ENCODE data around the gene TFAP2B. TPM values are rescaled to one million over a fixed set of nuclear protein-coding genes. Genes with fewer than 3 reads are reported as not detected.

The TFAP2B gene
- total RNA-seq, 1 experiment from 2014 or later, result not detected

GRCh38 chr6:50826803-50827202, 8.1 kb downstream of the TFAP2B start:
- no peak overlapping the region for H3K27ac ChIP-seq (ENCODE audit: insufficient read length, low read depth, low read length)
- TF ChIP-seq CTCF (conservative IDR thresholded peaks at IDR 0.05), result no peak
- Mint-ChIP-seq H3K4me1 (peaks cover 42 to 71% of the 10 kb centered on the region in 2 experiments), H3K4me3 (peak overlapping the region in 1 of 2 experiments; percentile 33; a peak in 1 of 5 replicates), H3K36me3 (ENCODE audit: insufficient read depth in 1 of 3, low read depth in 3 of 3) (no peaks in the 10 kb centered on the region; a peak in 1 of 7 replicates), H3K27me3 (ENCODE audit: low read depth) (peaks cover 100% of the 10 kb centered on the region), H3K9me3 (peaks cover 0 to 12% of the 10 kb centered on the region in 2 experiments; a peak in 2 of 5 replicates), H3K27ac (no peak overlapping the region)
- H3K79me1 ChIP-seq (ENCODE audit: insufficient read depth, low read depth, low read length, poor library complexity, severe bottlenecking), result no peaks in the 10 kb centered on the region
- no peak overlapping the region for H3T11ph ChIP-seq (ENCODE audit: low read length)
- DNase-seq, result no peak
- H2BK12ac ChIP-seq (ENCODE audit: insufficient read length, low read depth, low read length), result no peak overlapping the region
- no peak overlapping the region for H2AK5ac ChIP-seq (ENCODE audit: insufficient read length, low read length)
- H3K4me2 ChIP-seq (ENCODE audit: insufficient read depth, insufficient read length, low read length), result no peak overlapping the region
- H2AFZ ChIP-seq (ENCODE audit: low read length), result no peak overlapping the region
- H3K27me3 ChIP-seq (ENCODE audit: insufficient read depth, low read length), result peaks cover 86% of the 10 kb centered on the region
- H3K79me2 ChIP-seq (ENCODE audit: insufficient read depth, low read length), result no peaks in the 10 kb centered on the region
- no peak overlapping the region for H4K5ac ChIP-seq (ENCODE audit: insufficient read length, low read depth, low read length)
- H3K23ac ChIP-seq (ENCODE audit: insufficient read length, low read depth, low read length), result no peak overlapping the region
- no peak overlapping the region for H3K4ac ChIP-seq (ENCODE audit: low read depth, low read length)
- H3K14ac ChIP-seq (ENCODE audit: insufficient read depth, low read length), result no peak overlapping the region
- H2BK15ac ChIP-seq (ENCODE audit: low read depth, low read length), result no peak overlapping the region
- no peak overlapping the region for H4K8ac ChIP-seq (replicated peaks; ENCODE audit: insufficient read length, low read depth, low read length)
- H2BK120ac ChIP-seq (ENCODE audit: low read depth, low read length, poor library complexity, severe bottlenecking), result no peak overlapping the region
- H3K56ac ChIP-seq (ENCODE audit: insufficient read length, low read depth, low read length), result no peak overlapping the region
- no peak overlapping the region for H3K9ac ChIP-seq (ENCODE audit: extremely low read depth, insufficient read length, low read length)
- H3K18ac ChIP-seq (ENCODE audit: insufficient read length, low read depth, low read length), result no peak overlapping the region
- H3K9me3 ChIP-seq (ENCODE audit: control insufficient read depth, low read depth, low read length), result no peaks in the 10 kb centered on the region
- WGBS (ENCODE audit: extremely low coverage, insufficient read length, low lambda C conversion rate), result no CpG with 5 or more reads among the region's 15 CpGs
- H3K4me1 ChIP-seq (ENCODE audit: insufficient read depth, low read length), result peaks cover 6% of the 10 kb centered on the region
- no peak overlapping the region for H2BK5ac ChIP-seq (ENCODE audit: insufficient read length, low read length)
- no peak overlapping the region for H4K91ac ChIP-seq (ENCODE audit: insufficient read length, low read depth, low read length)
- no peaks in the 10 kb centered on the region for H3K23me2 ChIP-seq (ENCODE audit: insufficient read length, low read depth, low read length, poor library complexity, severe bottlenecking)
- H4K20me1 ChIP-seq (ENCODE audit: control insufficient read depth, insufficient read depth, insufficient read length), result no peaks in the 10 kb centered on the region
- H2BK20ac ChIP-seq (ENCODE audit: low read depth, low read length, poor library complexity, severe bottlenecking), result no peak overlapping the region

All from H9 (cell line).